GM10248 (cell line): ENCODE data around the gene S1PR2.

ENCODE experiments used
- CTCF ChIA-PET: fragments of 300-600 bp; sonication (Branson Sonifier 250); formaldehyde crosslinking; extraction: SDS; loops from one replicate; lab custom pipeline; 2021; ENCODE audit warnings: antibody characterized with exemption; lab: Yijun Ruan, JAX
- POLR2A ChIA-PET: fragments of 350-650 bp; sonication (Branson Sonifier 250); formaldehyde crosslinking; extraction: SDS; loops from one replicate; lab custom pipeline; 2020; ENCODE audit warnings: antibody characterized with exemption; lab: Yijun Ruan, JAX
- DNase-seq: peaks from one replicate; pipeline ENCODE4 v3.0.0; 2012; ENCODE audit errors: extremely low spot score
- TF ChIP-seq, protein P1 (sequence below): IDR thresholded peaks from 2 replicates; pipeline ENCODE4 v1.5.1; 2012; ENCODE audit warnings: mild to moderate bottlenecking, low read depth; ENCODE audit errors: extremely low read depth, missing control alignments, control extremely low read depth

The S1PR2 gene

DNA sequence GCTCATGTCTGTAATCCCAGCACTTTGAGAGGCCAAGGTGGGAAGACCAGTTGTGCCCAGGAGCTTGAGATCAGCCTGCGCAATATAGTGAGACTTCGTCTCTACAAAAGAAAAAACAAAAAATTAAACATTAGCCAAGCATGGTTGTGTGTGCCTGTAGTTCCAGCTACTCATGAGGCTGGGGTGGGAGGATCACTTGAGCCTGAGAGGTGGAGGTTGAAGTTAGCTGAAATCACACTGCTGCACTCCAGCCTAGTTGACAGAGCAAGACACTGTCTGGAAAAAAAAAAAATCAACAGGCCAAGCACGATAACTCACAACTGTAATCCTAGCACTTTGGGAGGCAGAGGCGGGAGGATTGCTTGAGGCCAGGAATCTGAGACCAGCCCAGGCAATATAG is 3.9 kb upstream of the S1PR2 start:
- ChIA-PET CTCF (interaction anchor here (1.3 to 2.5 kb wide), 6 partner anchors 9 to 168 kb away, joined by 4 to 25 read pairs (median 5); partner anchors contain the start of gene CDC37), POLR2A (interaction anchor here (0.7 kb wide), 1 partner anchor 51 kb away, joined by 3 read pairs; the partner anchor contains the start of gene ICAM4)
- DNase-seq, result no peak
- TF ChIP-seq, protein P1, sequence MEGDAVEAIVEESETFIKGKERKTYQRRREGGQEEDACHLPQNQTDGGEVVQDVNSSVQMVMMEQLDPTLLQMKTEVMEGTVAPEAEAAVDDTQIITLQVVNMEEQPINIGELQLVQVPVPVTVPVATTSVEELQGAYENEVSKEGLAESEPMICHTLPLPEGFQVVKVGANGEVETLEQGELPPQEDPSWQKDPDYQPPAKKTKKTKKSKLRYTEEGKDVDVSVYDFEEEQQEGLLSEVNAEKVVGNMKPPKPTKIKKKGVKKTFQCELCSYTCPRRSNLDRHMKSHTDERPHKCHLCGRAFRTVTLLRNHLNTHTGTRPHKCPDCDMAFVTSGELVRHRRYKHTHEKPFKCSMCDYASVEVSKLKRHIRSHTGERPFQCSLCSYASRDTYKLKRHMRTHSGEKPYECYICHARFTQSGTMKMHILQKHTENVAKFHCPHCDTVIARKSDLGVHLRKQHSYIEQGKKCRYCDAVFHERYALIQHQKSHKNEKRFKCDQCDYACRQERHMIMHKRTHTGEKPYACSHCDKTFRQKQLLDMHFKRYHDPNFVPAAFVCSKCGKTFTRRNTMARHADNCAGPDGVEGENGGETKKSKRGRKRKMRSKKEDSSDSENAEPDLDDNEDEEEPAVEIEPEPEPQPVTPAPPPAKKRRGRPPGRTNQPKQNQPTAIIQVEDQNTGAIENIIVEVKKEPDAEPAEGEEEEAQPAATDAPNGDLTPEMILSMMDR, result no peak

DNA sequence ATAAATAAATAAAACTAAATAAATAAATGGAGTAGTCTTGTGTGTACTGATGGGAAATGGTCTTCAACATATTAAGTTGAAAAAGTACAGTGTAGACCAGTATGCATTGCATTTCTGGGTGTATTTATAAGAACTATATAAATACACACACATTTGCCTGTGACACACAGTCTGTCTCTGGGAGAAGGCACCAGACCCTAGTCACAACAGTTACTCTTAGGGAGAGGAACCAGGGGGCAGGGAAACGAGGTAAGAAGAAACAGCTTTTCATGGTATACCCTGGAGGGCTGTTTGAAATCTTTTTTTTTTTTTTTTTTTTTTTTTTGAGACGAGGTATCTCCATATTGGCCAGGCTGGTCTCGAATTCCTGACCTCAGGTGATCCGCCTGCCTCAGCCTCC is 2.8 kb upstream of the S1PR2 start:
- DNase-seq, result no peak
- ChIA-PET CTCF (interaction anchor here (0.9 to 2.4 kb wide), 4 partner anchors 8 to 182 kb away, joined by 3 to 7 read pairs (median 4); no protein-coding TSS in a partner anchor), POLR2A (no interaction called here)
- TF ChIP-seq, protein P1, result no peak

DNA sequence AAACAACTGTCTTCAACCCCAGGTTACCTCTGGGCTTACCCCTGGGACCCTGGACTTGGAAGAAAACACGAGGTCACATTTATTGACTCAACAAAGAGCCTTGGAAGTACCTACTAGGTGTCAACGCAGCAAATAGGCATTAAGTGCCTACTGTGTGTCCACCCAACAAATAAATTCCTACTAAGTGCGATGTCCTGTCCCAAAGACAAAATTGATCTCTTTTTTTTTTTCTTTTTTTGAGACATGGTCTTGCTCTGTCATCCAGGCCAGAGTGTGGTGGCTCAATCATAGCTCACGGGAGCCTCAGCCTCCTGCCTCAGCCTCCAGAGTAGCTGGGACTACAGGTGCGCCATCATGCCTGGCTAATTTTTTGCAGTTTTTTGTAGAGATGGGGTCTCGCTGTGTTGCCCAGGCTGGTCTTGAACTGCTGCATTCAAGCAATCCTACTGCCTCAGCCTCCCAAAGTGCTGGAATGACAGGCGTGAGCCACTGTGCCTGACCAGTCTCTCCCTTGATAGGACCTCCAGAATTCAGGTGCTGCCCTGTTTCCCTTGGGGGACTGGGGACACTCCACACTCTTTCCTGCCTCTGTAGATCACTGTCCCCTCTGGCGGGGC is 589 bp upstream of the S1PR2 start:
- POLR2A ChIA-PET, result no interaction called here
- no peak for DNase-seq
- CTCF ChIA-PET, result interaction anchor here (0.7 to 1.2 kb wide), 4 partner anchors 18 to 129 kb away, joined by 3 to 5 read pairs (median 3); partner anchors contain the start of genes ANGPTL6 and ICAM5
- TF ChIP-seq, protein P1, result no peak

DNA sequence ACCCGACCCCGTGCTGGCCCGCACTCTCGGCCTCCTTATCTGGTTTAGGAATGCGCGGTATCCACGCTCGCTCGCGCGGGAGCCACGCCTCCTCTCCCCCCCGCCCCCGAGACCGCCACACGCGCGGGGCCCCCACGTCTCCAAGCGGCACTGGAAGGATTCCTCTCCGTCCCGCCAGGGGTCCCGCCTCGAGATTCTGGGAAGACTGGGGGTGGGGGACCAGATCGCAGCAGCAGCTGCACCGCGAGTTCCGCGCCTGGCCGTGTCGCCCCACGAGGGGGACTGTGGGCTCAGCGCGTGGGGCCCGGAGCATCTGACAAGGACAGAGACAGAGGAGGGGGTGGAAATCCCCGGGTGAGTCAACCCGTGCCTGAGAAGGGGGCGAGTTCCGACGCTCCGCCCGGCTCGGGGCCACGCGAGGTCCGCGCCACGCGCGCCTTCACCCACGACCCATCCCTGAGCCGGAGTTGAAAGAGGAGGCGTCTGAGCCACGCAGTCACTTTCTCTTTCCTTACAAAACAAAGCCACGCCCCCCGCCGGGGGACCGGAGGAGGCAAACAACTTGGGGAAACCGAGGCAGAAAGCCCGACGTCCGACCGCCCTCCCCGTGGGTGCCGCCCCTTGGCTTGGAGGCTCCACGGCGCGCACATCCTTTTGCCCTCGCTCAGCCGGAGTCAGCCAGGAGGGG is 814 bp downstream of the S1PR2 start:
- TF ChIP-seq, protein P1, result no peak
- DNase-seq, result peak; percentile 57
- ChIA-PET CTCF (interaction anchor here (2.0 to 6.5 kb wide), 3 partner anchors 12 to 40 kb away, joined by 9 to 72 read pairs (median 21); partner anchors contain the start of genes ICAM1 and MRPL4), POLR2A (interaction anchor here (0.6 kb wide), 1 partner anchor 17 kb away, joined by 3 read pairs; no protein-coding TSS in a partner anchor)

DNA sequence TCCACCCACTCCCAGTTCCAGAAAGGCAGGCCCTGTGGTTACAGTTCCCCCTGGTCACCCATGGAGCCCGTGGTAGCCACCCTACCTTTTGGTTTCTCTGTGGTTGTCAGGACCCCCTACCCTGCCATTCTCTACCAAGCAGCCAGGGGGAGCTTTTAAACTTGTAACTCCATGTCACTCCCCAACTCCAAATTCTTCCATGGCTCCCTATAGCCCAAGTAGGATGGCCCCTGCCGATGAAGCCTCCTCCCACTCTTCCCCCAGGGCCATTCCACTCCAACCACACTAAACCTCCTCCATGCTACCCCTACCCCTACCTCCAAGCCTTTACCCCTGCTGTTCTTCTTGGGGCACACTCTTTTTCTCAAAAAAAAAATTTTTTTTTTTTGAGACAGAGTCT is 2.2 kb downstream of the S1PR2 start:
- ChIA-PET CTCF (interaction anchor here (0.9 to 6.5 kb wide), 15 partner anchors 10 to 299 kb away, joined by 3 to 72 read pairs (median 6); partner anchors contain the start of genes ICAM1 and MRPL4), POLR2A (interaction anchor here (0.5 kb wide), 1 partner anchor 14 kb away, joined by 3 read pairs; no protein-coding TSS in a partner anchor)
- TF ChIP-seq, protein P1, result peak; percentile 62
- DNase-seq, result peak; percentile 62

DNA sequence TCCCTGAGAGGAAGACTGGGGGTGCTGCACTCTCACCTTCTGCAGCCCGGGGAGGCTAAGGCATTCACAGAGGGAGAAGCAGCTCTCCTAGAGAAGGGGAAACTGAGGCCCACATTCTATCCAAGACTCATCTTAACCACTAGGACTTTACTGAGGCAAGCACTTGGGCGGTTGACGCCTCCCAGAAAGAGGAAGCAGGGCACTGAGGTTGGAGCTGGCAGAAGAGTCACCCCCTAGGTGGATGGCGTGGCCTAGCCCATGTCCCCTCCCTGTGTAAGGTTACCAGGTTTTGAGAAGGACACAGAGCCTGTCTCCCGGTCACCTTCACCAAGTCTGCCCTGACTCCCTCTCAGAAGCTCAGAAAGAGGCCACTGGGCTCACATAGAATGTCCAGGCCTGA is 2.7 kb downstream of the S1PR2 start:
- DNase-seq, result no peak
- TF ChIP-seq, protein P1, result no peak
- ChIA-PET POLR2A (interaction anchor here (0.5 kb wide), 1 partner anchor 13 kb away, joined by 3 read pairs; no protein-coding TSS in a partner anchor), CTCF (interaction anchor here (0.9 to 6.5 kb wide), 15 partner anchors 10 to 298 kb away, joined by 3 to 72 read pairs (median 6); partner anchors contain the start of genes ICAM1 and MRPL4)
